ENCODE measurements around the gene CDH23. TPM values are rescaled to one million over a fixed set of nuclear protein-coding genes. Genes with fewer than 3 reads are reported as not detected.

The CDH23 gene
- total and polyA plus RNA-seq, 10 of the 15 experiments (the other 5 are each of a cell fraction or from before 2014, with no cell fraction given) = 0.09 to 0.40 (median 0.15) TPM; not detected in 1

GRCh38 chr10:71646592-71647292, 250.0 kb downstream of the CDH23 start:
- in situ Hi-C loops (cut with MboI) (no loop called here), intact Hi-C loops (cut with micrococcal nuclease; ENCODE audit: unreplicated experiment) (no loop called here)
- RAD21 ChIA-PET (ENCODE audit: unreplicated experiment) = interaction anchor here (0.9 to 1.1 kb wide), 2 partner anchors 25 to 52 kb away, joined by 3 to 4 read pairs; no protein-coding TSS in a partner anchor
- DNase-seq (ENCODE audit: low read depth, low spot score) (no peak), ATAC-seq (no peak), FAIRE-seq (no peak)
- no peaks in the 10 kb centered on the region for H3K79me2 ChIP-seq (ENCODE audit: control insufficient read depth, insufficient read depth, low read length)
- H3K9me3 ChIP-seq (replicated peaks; ENCODE audit: control insufficient read depth, insufficient read depth, low read length) = no peaks in the 10 kb centered on the region
- no peaks in the 10 kb centered on the region for H4K20me1 ChIP-seq (ENCODE audit: control insufficient read depth, insufficient read depth)
- WGBS (ENCODE audit: insufficient coverage, insufficient replicate concordance, low lambda C conversion rate, missing lambda C conversion rate) = 53% methylated on average over 13 of the region's 13 CpGs
- no TSS peak for BruUV-seq (replicated peaks)
- H3K4me2 ChIP-seq (ENCODE audit: control insufficient read depth, insufficient read depth) = no peak overlapping the region
- no peak overlapping the region for H3K9ac ChIP-seq (ENCODE audit: control insufficient read depth, insufficient read depth, low read length)
- H2AFZ ChIP-seq (ENCODE audit: control insufficient read depth, low read depth, low read length) = no peak overlapping the region
- H3K4me1 ChIP-seq (ENCODE audit: control insufficient read depth, insufficient read depth, low read length) = peaks cover 31% of the 10 kb centered on the region
- SMC1A ChIA-PET (ENCODE audit: uncharacterized antibody, unreplicated experiment) = interaction anchor here (1.1 to 2.7 kb wide), 3 partner anchors 11 to 61 kb away, joined by 3 to 10 read pairs (median 3); no protein-coding TSS in a partner anchor
- no peaks in the 10 kb centered on the region for H3K36me3 ChIP-seq (ENCODE audit: control insufficient read depth in 2 of 2, insufficient read depth in 2 of 2, low read length in 1 of 2)
- no peaks in the 10 kb centered on the region for H3K27me3 ChIP-seq (replicated peaks in 1 of 2; ENCODE audit: control insufficient read depth in 2 of 2, insufficient read depth in 2 of 2, low read length in 1 of 2)
- no peak overlapping the region for H3K4me3 ChIP-seq
- CTCF ChIA-PET = interaction anchor here (1.2 to 7.5 kb wide), 3 partner anchors 13 to 49 kb away, joined by 3 to 67 read pairs (median 4); no protein-coding TSS in a partner anchor
- H3K27ac ChIP-seq (ENCODE audit: control insufficient read depth, insufficient read depth) = no peak overlapping the region
- POLR2A ChIA-PET = no interaction called here
- TF ChIP-seq ZNF622 (IDR thresholded peaks at IDR 0.05) = no peak
- TF ChIP-seq PKNOX1 (IDR thresholded peaks at IDR 0.05) = peak; percentile 52
- TF ChIP-seq POLR2AphosphoS5 (IDR thresholded peaks at IDR 0.05; ENCODE audit: low read length) = no peak
- no peak for TF ChIP-seq JUND (IDR thresholded peaks at IDR 0.05; ENCODE audit: low read depth, low read length)
- TF ChIP-seq IRF3 (IDR thresholded peaks at IDR 0.05) = no peak
- no peak for TF ChIP-seq TARDBP (IDR thresholded peaks at IDR 0.05; ENCODE audit: borderline replicate concordance)
- TF ChIP-seq GATAD2B (conservative IDR thresholded peaks at IDR 0.05; ENCODE audit: low read depth) = no peak
- TF ChIP-seq REST (IDR thresholded peaks at IDR 0.05; ENCODE audit: low read depth, low read length) = no peak
- TF ChIP-seq SREBF1 (IDR thresholded peaks at IDR 0.05; ENCODE audit: low read length) = no peak

All from GM12878 (cell line).